ENCODE data around the gene ZNF622. TPM values are rescaled to one million over a fixed set of nuclear protein-coding genes. Genes with fewer than 3 reads are reported as not detected.

ZNF622 gene
- polyA plus RNA-seq (ENCODE audit: insufficient read length in 3 of 3): 10 to 100 TPM; 23.8 to 27.0 (median 25.8) TPM
- long read RNA-seq, donor 1, transcript ZNF622-201 (6 exons, 1,699 nt): major isoform, 13 of 20 reads
- long read RNA-seq, donor 1, partial matches to known transcripts: 7 of 20 reads
- long read RNA-seq, donor 1, other reads (novel, unspliced or antisense): 0 of 20 reads
- long read RNA-seq, donor 2, transcript ZNF622-201 (6 exons, 1,699 nt): major isoform, 14 of 14 reads
- long read RNA-seq, donor 2, partial matches to known transcripts: 0 of 14 reads
- long read RNA-seq, donor 2, other reads (novel, unspliced or antisense): 0 of 14 reads
- long read RNA-seq, donor 3, transcript ZNF622-201 (6 exons, 1,699 nt): major isoform, 11 of 11 reads
- long read RNA-seq, donor 3, partial matches to known transcripts: 0 of 11 reads
- long read RNA-seq, donor 3, other reads (novel, unspliced or antisense): 0 of 11 reads
- long read RNA-seq, donor 4, transcript ZNF622-201 (6 exons, 1,699 nt): major isoform, 17 of 28 reads
- long read RNA-seq, donor 4, partial matches to known transcripts: 11 of 28 reads
- long read RNA-seq, donor 4, other reads (novel, unspliced or antisense): 0 of 28 reads
- long read RNA-seq, donor 5, transcript ZNF622-201 (6 exons, 1,699 nt): major isoform, 7 of 7 reads
- long read RNA-seq, donor 5, partial matches to known transcripts: 0 of 7 reads
- long read RNA-seq, donor 5, other reads (novel, unspliced or antisense): 0 of 7 reads
- long read RNA-seq, donor 6, transcript ZNF622-201 (6 exons, 1,699 nt): major isoform, 15 of 20 reads
- long read RNA-seq, donor 6, partial matches to known transcripts: 5 of 20 reads
- long read RNA-seq, donor 6, other reads (novel, unspliced or antisense): 0 of 20 reads
- long read RNA-seq, donor 7, transcript ZNF622-201 (6 exons, 1,699 nt): major isoform, 12 of 20 reads
- long read RNA-seq, donor 7, partial matches to known transcripts: 8 of 20 reads
- long read RNA-seq, donor 7, other reads (novel, unspliced or antisense): 0 of 20 reads
- long read RNA-seq, donor 8, transcript ZNF622-201 (6 exons, 1,699 nt): major isoform, 9 of 9 reads
- long read RNA-seq, donor 8, partial matches to known transcripts: 0 of 9 reads
- long read RNA-seq, donor 8, other reads (novel, unspliced or antisense): 0 of 9 reads
- long read RNA-seq, donor 9, transcript ZNF622-201 (6 exons, 1,699 nt): major isoform, 23 of 29 reads
- long read RNA-seq, donor 9, partial matches to known transcripts: 6 of 29 reads
- long read RNA-seq, donor 9, other reads (novel, unspliced or antisense): 0 of 29 reads
- long read RNA-seq, donor 10, transcript ZNF622-201 (6 exons, 1,699 nt): major isoform, 7 of 7 reads
- long read RNA-seq, donor 10, partial matches to known transcripts: 0 of 7 reads
- long read RNA-seq, donor 10, other reads (novel, unspliced or antisense): 0 of 7 reads
- long read RNA-seq, donor 11, transcript ZNF622-201 (6 exons, 1,699 nt): major isoform, 9 of 9 reads
- long read RNA-seq, donor 11, partial matches to known transcripts: 0 of 9 reads
- long read RNA-seq, donor 11, other reads (novel, unspliced or antisense): 0 of 9 reads
- long read RNA-seq, donor 12, transcript ZNF622-201 (6 exons, 1,699 nt): major isoform, 18 of 18 reads
- long read RNA-seq, donor 12, partial matches to known transcripts: 0 of 18 reads
- long read RNA-seq, donor 12, other reads (novel, unspliced or antisense): 0 of 18 reads
- long read RNA-seq, donor 13, transcript ZNF622-201 (6 exons, 1,699 nt): major isoform, 7 of 15 reads
- long read RNA-seq, donor 13, partial matches to known transcripts: 8 of 15 reads
- long read RNA-seq, donor 13, other reads (novel, unspliced or antisense): 0 of 15 reads
- long read RNA-seq, donor 14, transcript ZNF622-201 (6 exons, 1,699 nt): major isoform, 16 of 23 reads
- long read RNA-seq, donor 14, partial matches to known transcripts: 7 of 23 reads
- long read RNA-seq, donor 14, other reads (novel, unspliced or antisense): 0 of 23 reads
- long read RNA-seq, donor 15, transcript ZNF622-201 (6 exons, 1,699 nt): major isoform, 17 of 22 reads
- long read RNA-seq, donor 15, partial matches to known transcripts: 5 of 22 reads
- long read RNA-seq, donor 15, other reads (novel, unspliced or antisense): 0 of 22 reads
- long read RNA-seq, donor 16, transcript ZNF622-201 (6 exons, 1,699 nt): major isoform, 11 of 11 reads
- long read RNA-seq, donor 16, partial matches to known transcripts: 0 of 11 reads
- long read RNA-seq, donor 16, other reads (novel, unspliced or antisense): 0 of 11 reads

- peak; percentile 93 for DNase-seq
These were observed at the start of gene ZNF622 for GRCh38 chr5:16465544-16466432. Gene ZNF622, minus strand, starts transcription at chr5:16465800. Its CDS starts 135 bp downstream, at chr5:16465665.

DNA sequence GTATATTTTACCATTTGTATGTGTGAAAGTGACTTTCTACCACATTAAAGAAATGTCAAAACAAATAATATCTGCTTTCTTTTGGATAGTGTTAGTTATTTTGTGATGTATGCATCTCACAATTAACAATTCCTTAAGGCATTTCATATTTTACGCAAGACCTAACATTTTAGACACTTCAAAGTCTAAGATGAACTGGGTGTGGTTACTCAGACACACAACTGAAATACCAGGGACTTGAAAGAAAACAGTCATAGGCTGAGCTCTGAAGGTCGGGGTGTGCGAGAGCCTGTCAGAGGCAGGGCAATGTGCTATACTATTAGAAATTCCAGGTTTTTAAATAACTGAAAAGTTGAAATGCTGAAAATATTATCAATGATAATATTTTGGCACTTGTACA is 44.5 kb upstream of the ZNF622 start:
- no peak for DNase-seq

GRCh38 chr5:16508730-16509531 is 43.3 kb upstream of the ZNF622 start:
- no peak for DNase-seq

DNA sequence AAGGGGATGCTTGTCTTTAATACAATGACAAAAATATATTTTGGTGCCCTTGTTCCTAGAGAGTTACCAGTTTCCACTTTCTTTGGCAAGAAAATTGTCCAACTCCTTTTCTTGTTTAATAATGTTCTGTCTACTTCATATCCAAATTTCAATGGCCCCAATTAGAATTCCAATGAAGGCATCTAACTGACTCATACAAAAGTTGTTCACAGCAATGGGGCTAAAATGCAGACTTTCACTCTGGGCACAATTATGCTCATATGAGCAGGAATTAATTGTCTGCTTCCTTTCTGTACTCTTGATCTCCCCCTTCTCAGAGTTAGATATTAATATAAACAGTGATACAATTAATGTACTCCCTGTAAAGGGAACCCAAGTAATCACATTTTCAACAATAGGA is 42.1 kb upstream of the ZNF622 start:
- DNase-seq: no peak

DNA sequence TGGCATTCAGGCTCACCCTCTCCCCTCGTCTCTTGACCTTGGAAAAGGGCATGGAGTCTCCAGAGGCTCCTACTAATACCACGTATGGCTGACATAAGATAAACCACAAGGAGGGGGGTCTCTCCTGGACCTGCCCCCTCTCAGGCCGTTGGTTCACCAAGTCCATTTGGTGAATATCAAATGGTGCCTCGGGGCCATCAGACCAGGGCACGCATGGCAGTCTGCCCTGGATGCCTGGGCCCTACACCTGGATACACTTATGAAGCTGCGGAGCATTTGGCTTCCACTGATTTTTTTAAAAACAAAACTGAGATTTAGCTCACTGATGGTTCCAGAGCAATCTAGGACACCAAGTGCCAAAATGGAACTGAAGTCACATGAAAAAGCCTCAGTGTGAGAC is 40.3 kb upstream of the ZNF622 start:
- no peak for DNase-seq

DNA sequence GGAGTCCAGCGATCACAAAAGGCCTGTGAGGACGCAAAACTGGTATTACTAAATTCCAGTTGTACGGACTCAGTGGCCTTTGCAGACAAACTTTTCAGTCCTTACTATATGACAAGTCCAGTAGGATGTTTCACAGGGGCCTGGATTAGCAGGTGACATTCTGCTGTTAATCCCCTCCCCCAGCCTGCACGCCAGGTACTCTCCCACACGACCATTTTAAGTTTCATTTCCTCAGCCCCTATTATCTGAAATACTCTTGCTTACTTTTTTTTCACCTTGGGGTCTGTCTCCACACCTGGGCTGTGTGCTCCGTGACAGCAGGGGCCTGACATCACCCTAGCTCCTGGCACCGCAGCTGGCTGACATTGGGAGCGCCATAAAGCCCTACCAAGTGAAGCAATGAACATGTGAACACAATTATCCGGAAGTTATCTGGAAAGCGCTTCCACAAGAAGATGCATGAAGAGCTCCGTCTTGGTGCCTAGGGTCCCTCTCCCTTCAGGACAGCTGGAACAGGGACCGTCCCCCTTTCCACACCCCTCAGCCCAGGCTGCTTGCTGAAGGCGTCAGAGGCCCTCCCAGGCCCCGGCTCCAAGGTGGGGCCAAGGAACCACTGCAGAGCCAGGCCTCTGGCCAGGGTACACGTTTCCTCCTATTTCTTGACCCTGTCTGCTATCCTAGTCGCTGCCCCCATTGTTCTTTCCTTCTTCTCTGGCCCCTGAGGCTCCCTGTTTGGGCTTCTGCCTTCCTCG is 39.7 kb upstream of the ZNF622 start:
- no peak for DNase-seq

DNA sequence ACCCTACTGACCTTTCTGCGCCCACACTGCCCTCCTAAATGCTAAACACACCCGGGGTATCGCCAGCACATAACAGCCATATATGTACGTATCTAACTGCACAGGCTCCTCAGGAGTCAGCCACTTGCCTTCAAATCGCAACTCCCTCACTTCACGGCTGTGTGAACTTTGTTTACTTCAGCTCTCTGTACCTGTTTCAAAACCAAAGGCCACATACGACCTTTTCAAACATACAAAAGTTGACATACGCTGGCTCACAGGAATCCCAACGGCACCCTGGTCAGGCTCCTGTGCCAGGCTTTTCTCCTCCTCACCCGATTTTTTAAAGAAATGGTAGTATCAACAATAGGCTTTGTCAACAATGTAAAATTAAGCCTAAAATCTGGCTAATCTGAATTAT is 39.0 kb upstream of the ZNF622 start:
- no peak for DNase-seq

DNA sequence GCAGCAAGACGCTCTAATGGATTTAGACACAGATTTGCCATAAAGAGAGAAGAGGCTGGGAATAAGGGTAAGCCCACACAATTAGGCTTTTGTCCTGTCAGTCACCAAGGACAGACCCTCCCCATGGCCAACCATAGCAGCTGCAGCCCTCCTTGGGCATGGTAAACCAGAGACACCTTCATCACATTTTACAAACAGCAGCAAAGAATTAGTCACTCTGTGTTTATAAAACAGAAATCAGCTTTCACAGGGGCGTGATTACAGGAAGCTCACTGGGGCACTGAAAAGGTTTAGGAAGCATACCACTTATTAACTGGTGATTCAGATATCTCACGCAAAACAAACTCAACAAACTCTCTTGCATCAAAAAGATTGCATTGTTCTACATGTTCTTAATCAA is 37.3 kb upstream of the ZNF622 start:
- no peak for DNase-seq

- DNase-seq: no peak
These were observed 34.4 kb upstream of the ZNF622 start for GRCh38 chr5:16500024-16500423.

DNA sequence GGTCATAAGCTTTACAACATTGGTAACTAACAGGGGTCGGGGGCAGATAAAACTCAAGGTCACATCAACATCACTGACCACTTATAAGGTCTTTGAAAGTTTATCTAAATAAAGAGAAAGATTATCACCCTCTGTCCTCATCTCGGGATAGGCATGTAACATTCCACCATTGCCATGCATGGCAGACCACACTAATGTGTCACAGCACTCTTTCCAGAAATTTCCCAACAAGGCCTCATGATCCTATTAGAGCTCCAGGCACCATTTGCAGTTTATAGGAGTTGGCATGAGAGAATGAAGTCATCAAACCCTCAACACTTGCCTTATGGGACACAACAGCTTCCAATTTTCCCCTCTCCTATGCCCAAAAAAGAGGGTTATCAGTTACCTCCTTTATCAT is 31.9 kb upstream of the ZNF622 start:
- no peak for DNase-seq

- no peak for DNase-seq
These were observed 27.7 kb upstream of the ZNF622 start for GRCh38 chr5:16493261-16493660.

DNA sequence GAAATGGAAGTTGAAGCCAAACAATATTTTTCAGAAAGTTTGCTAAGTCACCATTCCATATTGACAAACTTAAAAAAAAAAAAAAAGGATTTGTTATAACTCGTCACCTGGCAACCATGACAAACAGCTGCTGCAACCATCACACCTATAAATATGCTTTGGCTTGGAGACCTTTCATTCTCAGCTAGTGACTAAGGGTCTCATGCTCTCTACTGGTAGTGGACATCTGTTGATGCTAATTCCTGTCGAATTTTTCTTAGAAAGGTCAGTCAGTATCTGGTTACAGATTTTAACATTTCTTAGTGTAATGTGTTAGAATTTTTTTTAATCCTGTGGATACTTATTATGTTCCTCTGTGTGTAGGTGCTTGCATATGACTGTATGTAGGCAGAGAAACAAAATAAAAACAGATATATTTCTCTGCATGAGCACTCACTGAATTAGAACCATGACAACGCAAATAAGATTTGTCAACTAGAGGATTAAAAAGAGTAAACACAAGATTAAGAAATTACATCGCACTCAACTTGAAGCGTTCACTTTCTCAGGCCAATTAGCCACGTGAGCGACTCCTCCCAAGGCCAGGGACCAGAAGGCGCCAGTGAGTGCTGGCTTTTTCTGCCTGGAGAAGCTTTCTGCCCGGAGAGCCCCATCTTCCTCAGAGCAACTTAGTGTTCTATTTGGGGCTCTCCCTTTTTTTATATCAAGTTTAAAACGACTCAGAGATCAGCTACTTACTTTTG is 27.0 kb upstream of the ZNF622 start:
- no peak for DNase-seq

DNA sequence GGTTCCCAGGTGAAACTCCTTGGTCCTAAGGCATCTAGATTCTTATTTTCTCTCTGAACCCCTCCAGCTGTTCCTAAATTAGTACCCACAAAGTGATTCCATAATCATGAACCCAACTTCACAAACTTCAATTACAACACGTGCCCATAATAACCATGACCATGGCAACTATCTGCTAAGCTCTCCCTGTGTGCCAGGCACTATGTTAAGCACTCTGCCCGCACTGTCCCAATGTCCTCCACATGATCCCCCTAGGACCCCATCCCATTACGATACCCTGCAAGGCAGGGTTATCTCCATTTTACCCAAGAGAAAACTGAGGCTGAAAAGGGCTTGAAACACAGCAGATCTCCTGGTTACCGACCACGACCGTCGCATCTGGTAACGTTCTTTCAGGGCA is 25.3 kb upstream of the ZNF622 start:
- no peak for DNase-seq

GRCh38 chr5:16489322-16489791 is 23.8 kb upstream of the ZNF622 start:
- DNase-seq: peak; percentile 46

DNA sequence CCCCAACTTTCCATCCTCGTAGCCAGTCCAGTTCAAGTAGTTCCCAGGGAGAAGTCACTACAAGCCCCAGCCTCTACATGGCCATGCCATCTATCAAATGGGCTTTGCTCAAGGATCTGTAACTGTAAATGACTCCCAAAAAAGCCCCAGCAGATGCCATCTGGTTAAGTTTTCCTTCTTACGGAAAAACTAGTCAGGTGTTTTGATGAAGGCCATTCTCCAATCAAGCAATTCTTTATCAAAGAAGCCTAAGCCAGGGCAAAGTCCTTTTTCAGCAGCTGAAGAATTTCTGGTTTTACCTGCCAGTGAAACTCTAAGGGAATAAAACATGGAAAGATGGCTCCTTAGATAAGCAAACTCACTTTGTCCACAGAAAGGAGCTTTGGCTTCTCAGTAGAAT is 21.9 kb upstream of the ZNF622 start:
- DNase-seq: no peak

GRCh38 chr5:16486711-16487111 is 21.1 kb upstream of the ZNF622 start:
- no peak for DNase-seq
